ENCODE data around the gene KLF8.

- TF ChIP-seq SIN3A (IDR thresholded peaks at IDR 0.05; ENCODE audit: low read depth) (no peak), ZNF274 (IDR thresholded peaks at IDR 0.05; ENCODE audit: low read depth, low read length) (no peak), CEBPB (IDR thresholded peaks at IDR 0.05; ENCODE audit: low read depth) (no peak), CTCF (IDR thresholded peaks at IDR 0.05 in 2 of 3, conservative IDR thresholded peaks at IDR 0.05 in 1 of 3; ENCODE audit: borderline replicate concordance in 1 of 3, insufficient read depth in 1 of 3, low read depth in 2 of 3, low read length in 2 of 3) (no peak), EZH2 (IDR thresholded peaks at IDR 0.05) (no peak), REST (IDR thresholded peaks at IDR 0.05; ENCODE audit: low read depth) (no peak), ZFX (IDR thresholded peaks at IDR 0.05) (no peak), JUND (IDR thresholded peaks at IDR 0.05) (no peak), POLR2AphosphoS5 (IDR thresholded peaks at IDR 0.05; ENCODE audit: low read depth, low read length) (no peak), ZBTB33 (IDR thresholded peaks at IDR 0.05; ENCODE audit: extremely low read depth, insufficient replicate concordance, low read length) (no peak), RAD21 (IDR thresholded peaks at IDR 0.05; ENCODE audit: low read depth) (no peak), POLR2A (IDR thresholded peaks at IDR 0.05; ENCODE audit: borderline replicate concordance, extremely low read depth, insufficient read depth, insufficient read length) (no peak), EGR1 (IDR thresholded peaks at IDR 0.05; ENCODE audit: low read depth) (no peak), SRF (IDR thresholded peaks at IDR 0.05; ENCODE audit: low read depth) (no peak)
Observed at GRCh38 chrX:56253832-56254703, 21.9 kb downstream of the KLF8 start.

Data from HCT116 (cell line).